Dendritic cell treated with granulocyte-macrophage colony-stimulating factor and Interleukin-4, amounts not matched to agents 40 ng/mL and 50 ng/mL, for 4 days (primary cell): ENCODE measurements around the gene ABCC1.

Experiments
- H3K27ac Mint-ChIP-seq: one replicate; pipeline ENCODE4 v1.8.0; 2022; ENCODE audit warnings: mild to moderate bottlenecking, mixed read lengths
- H3K27me3 Mint-ChIP-seq: one replicate; pipeline ENCODE4 v1.8.0; 2022; ENCODE audit warnings: mild to moderate bottlenecking, mixed read lengths
- H3K36me3 Mint-ChIP-seq: one replicate; pipeline ENCODE4 v1.8.0; 2022; ENCODE audit warnings: low read depth, mixed read lengths
- H3K4me1 Mint-ChIP-seq: one replicate; pipeline ENCODE4 v1.8.0; 2022; ENCODE audit warnings: low read depth, mixed read lengths
- H3K4me3 Mint-ChIP-seq: one replicate; pipeline ENCODE4 v1.8.0; 2022; ENCODE audit warnings: mild to moderate bottlenecking, moderate library complexity, mixed read lengths
- H3K9me3 Mint-ChIP-seq: one replicate; pipeline ENCODE4 v1.8.0; 2022; ENCODE audit warnings: mixed read lengths
- intact Hi-C: fragments of 100-400 bp; cut with micrococcal nuclease; formaldehyde crosslinking; loops from one replicate; pipeline ENCODE4 v1.15.0; 2022

ABCC1 gene

GRCh38 chr16:16137110-16137509, 187.7 kb downstream of the ABCC1 start:
- H3K9me3 Mint-ChIP-seq, result no peaks in the 10 kb centered on the region
- H3K4me1 Mint-ChIP-seq, result no peaks in the 10 kb centered on the region
- no peaks in the 10 kb centered on the region for H3K27me3 Mint-ChIP-seq
- H3K36me3 Mint-ChIP-seq, result peaks cover 100% of the 10 kb centered on the region
- H3K27ac Mint-ChIP-seq, result no peak overlapping the region
- no peak overlapping the region for H3K4me3 Mint-ChIP-seq
- intact Hi-C loops, result no loop called here

- Mint-ChIP-seq H3K27ac (no peak overlapping the region), H3K36me3 (peaks cover 100% of the 10 kb centered on the region), H3K27me3 (no peaks in the 10 kb centered on the region), H3K4me1 (no peaks in the 10 kb centered on the region), H3K4me3 (no peak overlapping the region), H3K9me3 (no peaks in the 10 kb centered on the region)
- intact Hi-C loops, result no loop called here
Observed at GRCh38 chr16:16138034-16138635, 188.7 kb downstream of the ABCC1 start.

GRCh38 chr16:16139061-16139460, 189.6 kb downstream of the ABCC1 start:
- intact Hi-C loops, result no loop called here
- H3K9me3 Mint-ChIP-seq, result no peaks in the 10 kb centered on the region
- no peaks in the 10 kb centered on the region for H3K27me3 Mint-ChIP-seq
- H3K36me3 Mint-ChIP-seq, result peaks cover 100% of the 10 kb centered on the region
- H3K4me3 Mint-ChIP-seq, result no peak overlapping the region
- H3K27ac Mint-ChIP-seq, result no peak overlapping the region
- no peaks in the 10 kb centered on the region for H3K4me1 Mint-ChIP-seq

GRCh38 chr16:16139806-16140205, 190.4 kb downstream of the ABCC1 start:
- Mint-ChIP-seq H3K9me3 (no peaks in the 10 kb centered on the region), H3K27me3 (no peaks in the 10 kb centered on the region), H3K27ac (no peak overlapping the region), H3K36me3 (peaks cover 100% of the 10 kb centered on the region), H3K4me3 (no peak overlapping the region), H3K4me1 (no peaks in the 10 kb centered on the region)
- intact Hi-C loops, result no loop called here

- Mint-ChIP-seq H3K27me3 (no peaks in the 10 kb centered on the region), H3K4me1 (no peaks in the 10 kb centered on the region), H3K4me3 (no peak overlapping the region), H3K27ac (no peak overlapping the region), H3K9me3 (no peaks in the 10 kb centered on the region), H3K36me3 (peaks cover 100% of the 10 kb centered on the region)
- intact Hi-C loops, result no loop called here
Observed at GRCh38 chr16:16140537-16140936, 191.1 kb downstream of the ABCC1 start.

GRCh38 chr16:16141141-16141540, 191.7 kb downstream of the ABCC1 start:
- Mint-ChIP-seq H3K27ac (no peak overlapping the region), H3K36me3 (peaks cover 100% of the 10 kb centered on the region), H3K4me1 (no peaks in the 10 kb centered on the region), H3K4me3 (no peak overlapping the region), H3K9me3 (no peaks in the 10 kb centered on the region), H3K27me3 (no peaks in the 10 kb centered on the region)
- intact Hi-C loops, result no loop called here

GRCh38 chr16:16141784-16142396, 192.5 kb downstream of the ABCC1 start:
- Mint-ChIP-seq H3K36me3 (peaks cover 100% of the 10 kb centered on the region), H3K27ac (no peak overlapping the region), H3K9me3 (no peaks in the 10 kb centered on the region), H3K27me3 (no peaks in the 10 kb centered on the region), H3K4me1 (no peaks in the 10 kb centered on the region), H3K4me3 (no peak overlapping the region)
- intact Hi-C loops, result no loop called here

- Mint-ChIP-seq H3K27ac (no peak overlapping the region), H3K4me3 (no peak overlapping the region), H3K4me1 (no peaks in the 10 kb centered on the region), H3K27me3 (no peaks in the 10 kb centered on the region), H3K9me3 (no peaks in the 10 kb centered on the region), H3K36me3 (peaks cover 88% of the 10 kb centered on the region)
- intact Hi-C loops, result no loop called here
Observed at GRCh38 chr16:16143038-16143763, 193.8 kb downstream of the ABCC1 start.

- Mint-ChIP-seq H3K4me3 (no peak overlapping the region), H3K36me3 (peaks cover 81% of the 10 kb centered on the region), H3K4me1 (no peaks in the 10 kb centered on the region), H3K27ac (no peak overlapping the region), H3K9me3 (no peaks in the 10 kb centered on the region), H3K27me3 (no peaks in the 10 kb centered on the region)
- intact Hi-C loops, result no loop called here
Observed at GRCh38 chr16:16143931-16144330, 194.5 kb downstream of the ABCC1 start.

GRCh38 chr16:16144416-16144815, 195.0 kb downstream of the ABCC1 start:
- H3K27ac Mint-ChIP-seq, result no peak overlapping the region
- intact Hi-C loops, result no loop called here
- H3K27me3 Mint-ChIP-seq, result no peaks in the 10 kb centered on the region
- H3K4me3 Mint-ChIP-seq, result no peak overlapping the region
- no peaks in the 10 kb centered on the region for H3K9me3 Mint-ChIP-seq
- H3K36me3 Mint-ChIP-seq, result peaks cover 76% of the 10 kb centered on the region
- H3K4me1 Mint-ChIP-seq, result no peaks in the 10 kb centered on the region

- H3K9me3 Mint-ChIP-seq, result no peaks in the 10 kb centered on the region
- H3K4me3 Mint-ChIP-seq, result no peak overlapping the region
- peaks cover 67% of the 10 kb centered on the region for H3K36me3 Mint-ChIP-seq
- H3K27me3 Mint-ChIP-seq, result no peaks in the 10 kb centered on the region
- no peaks in the 10 kb centered on the region for H3K4me1 Mint-ChIP-seq
- H3K27ac Mint-ChIP-seq, result no peak overlapping the region
- intact Hi-C loops, result no loop called here
Observed at GRCh38 chr16:16145286-16145685, 195.9 kb downstream of the ABCC1 start.

- Mint-ChIP-seq H3K36me3 (peaks cover 53% of the 10 kb centered on the region), H3K4me3 (no peak overlapping the region), H3K27ac (no peak overlapping the region), H3K27me3 (no peaks in the 10 kb centered on the region), H3K9me3 (no peaks in the 10 kb centered on the region), H3K4me1 (no peaks in the 10 kb centered on the region)
- intact Hi-C loops, result no loop called here
Observed at GRCh38 chr16:16146380-16147315, 197.2 kb downstream of the ABCC1 start.

GRCh38 chr16:16147316-16147999, 198.0 kb downstream of the ABCC1 start:
- Mint-ChIP-seq H3K4me3 (no peak overlapping the region), H3K4me1 (no peaks in the 10 kb centered on the region), H3K27ac (no peak overlapping the region), H3K36me3 (peaks cover 45% of the 10 kb centered on the region), H3K27me3 (no peaks in the 10 kb centered on the region), H3K9me3 (no peaks in the 10 kb centered on the region)
- intact Hi-C loops, result no loop called here
